Fibroblast of the aortic adventitia (primary cell): ENCODE measurements around the gene CFAP77. TPM values are rescaled to one million over a fixed set of nuclear protein-coding genes. Genes with fewer than 3 reads are reported as not detected.

Experiments
- DNase-seq: peaks from one replicate; pipeline ENCODE4 v3.0.0-alpha.2; 2010; ENCODE audit warnings: low read depth
- H3K4me3 ChIP-seq: 2 replicates; pipeline ENCODE4 v1.5.1; 2011; ENCODE audit warnings: low read depth, mild to moderate bottlenecking, control low read depth, low read length, moderate library complexity
- CTCF ChIP-seq: IDR thresholded peaks from 2 replicates; pipeline ENCODE4 v1.5.1; 2011; ENCODE audit warnings: mild to moderate bottlenecking, low read length, control low read depth, inconsistent platforms; ENCODE audit not compliant: insufficient read depth
- total RNA-seq: library from RNA; depleted of rRNA; stranded (reverse); fragments of >200 nt; gene quantifications from 2 replicates; pipeline ENCODE4 v1.2.3, GENCODE V29; 2012; ENCODE audit warnings: low replicate concordance

CFAP77 gene
- total RNA-seq, 1 donor = not detected

- no peak for DNase-seq
- no peak for TF ChIP-seq CTCF
- H3K4me3 ChIP-seq = no peak overlapping the region
Observed at GRCh38 chr9:132543251-132543650, 133.2 kb downstream of the CFAP77 start.

- no peak for TF ChIP-seq CTCF
- DNase-seq = no peak
- no peak overlapping the region for H3K4me3 ChIP-seq
Observed at GRCh38 chr9:132543960-132544359, 133.9 kb downstream of the CFAP77 start.

- no peak overlapping the region for H3K4me3 ChIP-seq
- DNase-seq = no peak
- TF ChIP-seq CTCF = no peak
Observed at GRCh38 chr9:132545578-132545977, 135.6 kb downstream of the CFAP77 start.

- DNase-seq = peak; percentile 10
- H3K4me3 ChIP-seq = no peak overlapping the region
- TF ChIP-seq CTCF = peak; percentile 25
Observed at GRCh38 chr9:132546148-132547051, 136.4 kb downstream of the CFAP77 start.

GRCh38 chr9:132547052-132547431 is 137.0 kb downstream of the CFAP77 start:
- no peak for DNase-seq
- no peak for TF ChIP-seq CTCF

GRCh38 chr9:132547436-132547835 is 137.4 kb downstream of the CFAP77 start:
- H3K4me3 ChIP-seq = no peak overlapping the region
- no peak for DNase-seq
- TF ChIP-seq CTCF = no peak

More at GRCh38 chr9:132547052-132547431, 137.0 kb downstream of the CFAP77 start:
- no peak overlapping the region for H3K4me3 ChIP-seq
